A673 (cell line): Measurements from ENCODE around the gene LCORL. TPM values are rescaled to one million over a fixed set of nuclear protein-coding genes. Genes with fewer than 3 reads are reported as not detected.

Source experiments
- BruUV-seq: library from RNA; stranded (reverse); fragments of 400-500 nt; replicated peaks from 2 replicates; lab custom pipeline; 2021; lab: Mats Ljungman, UMichigan
- CTCF ChIA-PET: fragments of 300-600 bp; sonication (Branson Sonifier 250); formaldehyde crosslinking; loops from one replicate; lab custom pipeline; 2022; ENCODE audit warnings: antibody characterized with exemption; lab: Charles Lee
- POLR2A ChIA-PET: fragments of 300-600 bp; sonication (Branson Sonifier 250); formaldehyde crosslinking; loops from one replicate; lab custom pipeline; 2022; ENCODE audit warnings: antibody characterized with exemption; ENCODE audit not compliant: low non-redundant PET; lab: Charles Lee
- DNase-seq: peaks from one replicate; pipeline ENCODE4 v3.0.0-alpha.2; 2015; ENCODE audit warnings: low spot score
- H3K27ac ChIP-seq: fragments of 200-600 bp; sonication (generic); 2 replicates; pipeline ENCODE4 v1.5.1; 2016; ENCODE audit warnings: mixed run types, low read depth, mild to moderate bottlenecking, mixed read lengths, antibody characterized with exemption, low read length; ENCODE audit not compliant: poor library complexity, severe bottlenecking
- H3K27me3 ChIP-seq: fragments of 200-600 bp; sonication (generic); replicated peaks from 2 replicates; pipeline ENCODE4 v1.6.1; 2017; ENCODE audit warnings: mixed run types, low read depth, mild to moderate bottlenecking, mixed read lengths, antibody characterized with exemption, low read length; ENCODE audit not compliant: insufficient read depth, poor library complexity
- H3K36me3 ChIP-seq: fragments of 200-600 bp; sonication (generic); 2 replicates; pipeline ENCODE4 v1.6.1; 2016; ENCODE audit warnings: mixed run types, mild to moderate bottlenecking, mixed read lengths, antibody characterized with exemption, low read length; ENCODE audit not compliant: insufficient read depth, poor library complexity, severe bottlenecking
- H3K4me1 ChIP-seq: fragments of 200-600 bp; sonication (generic); 2 replicates; pipeline ENCODE4 v1.6.1; 2017; ENCODE audit warnings: mixed run types, mild to moderate bottlenecking, mixed read lengths, antibody characterized with exemption, low read length; ENCODE audit not compliant: insufficient read depth, poor library complexity, severe bottlenecking
- H3K4me3 ChIP-seq: fragments of 200-600 bp; sonication (generic); 2 replicates; pipeline ENCODE4 v1.5.1; 2016; ENCODE audit warnings: low read depth, mixed run types, mild to moderate bottlenecking, mixed read lengths, low read length; ENCODE audit not compliant: poor library complexity, severe bottlenecking
- H3K9me3 ChIP-seq: fragments of 200-600 bp; sonication (generic); 2 replicates; pipeline ENCODE4 v1.6.1; 2016; ENCODE audit warnings: mixed run types, low read depth, mild to moderate bottlenecking, mixed read lengths, antibody characterized with exemption, low read length; ENCODE audit not compliant: poor library complexity, severe bottlenecking
- EZH2 ChIP-seq: fragments of 200-600 bp; sonication (generic); IDR thresholded peaks from 2 replicates; pipeline ENCODE4 v1.6.1; 2017; ENCODE audit warnings: borderline replicate concordance, low read depth, mild to moderate bottlenecking, mixed read lengths, antibody characterized with exemption, low read length; ENCODE audit not compliant: poor library complexity, severe bottlenecking
- intact Hi-C: fragments of 100-400 bp; cut with micrococcal nuclease; formaldehyde crosslinking; loops from one replicate; pipeline ENCODE4 v1.10.0; 2022; ENCODE audit not compliant: unreplicated experiment
- total RNA-seq: library from RNA; stranded (reverse); gene quantifications from 2 replicates; pipeline ENCODE4 v1.2.3, GENCODE V29; 2021
- TF ChIP-seq, protein P1 (sequence below): fragments of 300-800, 200-600 bp; sonication (generic); conservative IDR thresholded peaks from 2 replicates; pipeline ENCODE4 v1.5.1; 2017; ENCODE audit warnings: low read depth, mild to moderate bottlenecking, antibody characterized with exemption, low read length, moderate library complexity, mixed read lengths

Gene LCORL
- total RNA-seq, 1 experiment from 2014 or later: 29.7 TPM

DNA sequence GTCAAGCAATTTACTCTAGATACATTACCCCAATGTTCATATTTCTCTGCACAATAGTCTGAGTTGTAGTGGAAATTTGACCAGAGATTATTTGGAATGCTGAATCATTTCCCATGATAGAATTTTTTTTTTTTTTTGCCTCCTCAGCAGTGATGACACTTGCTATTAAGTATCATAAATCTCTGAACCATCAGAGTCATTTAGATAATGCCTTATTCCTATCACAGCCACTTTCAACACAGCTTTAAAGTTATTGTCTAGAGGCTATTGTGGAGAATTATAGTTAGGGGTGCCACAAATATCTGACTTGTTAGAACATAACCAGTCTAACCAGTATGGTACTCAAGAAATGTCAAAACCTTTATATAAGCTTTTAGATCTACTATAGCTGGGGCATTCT lies 79.8 kb downstream of the LCORL start:
- H3K36me3 ChIP-seq: no peaks in the 10 kb centered on the region
- H3K9me3 ChIP-seq: no peaks in the 10 kb centered on the region
- no peaks in the 10 kb centered on the region for H3K27me3 ChIP-seq
- CTCF ChIA-PET: no interaction called here
- no peak for DNase-seq
- no peak overlapping the region for H3K4me3 ChIP-seq
- POLR2A ChIA-PET: no interaction called here
- intact Hi-C loops: loop anchor here (10.0 kb wide), 1 partner anchor 653 kb away; no protein-coding TSS in a partner anchor
- no peak for TF ChIP-seq EZH2
- TF ChIP-seq, protein P1, sequence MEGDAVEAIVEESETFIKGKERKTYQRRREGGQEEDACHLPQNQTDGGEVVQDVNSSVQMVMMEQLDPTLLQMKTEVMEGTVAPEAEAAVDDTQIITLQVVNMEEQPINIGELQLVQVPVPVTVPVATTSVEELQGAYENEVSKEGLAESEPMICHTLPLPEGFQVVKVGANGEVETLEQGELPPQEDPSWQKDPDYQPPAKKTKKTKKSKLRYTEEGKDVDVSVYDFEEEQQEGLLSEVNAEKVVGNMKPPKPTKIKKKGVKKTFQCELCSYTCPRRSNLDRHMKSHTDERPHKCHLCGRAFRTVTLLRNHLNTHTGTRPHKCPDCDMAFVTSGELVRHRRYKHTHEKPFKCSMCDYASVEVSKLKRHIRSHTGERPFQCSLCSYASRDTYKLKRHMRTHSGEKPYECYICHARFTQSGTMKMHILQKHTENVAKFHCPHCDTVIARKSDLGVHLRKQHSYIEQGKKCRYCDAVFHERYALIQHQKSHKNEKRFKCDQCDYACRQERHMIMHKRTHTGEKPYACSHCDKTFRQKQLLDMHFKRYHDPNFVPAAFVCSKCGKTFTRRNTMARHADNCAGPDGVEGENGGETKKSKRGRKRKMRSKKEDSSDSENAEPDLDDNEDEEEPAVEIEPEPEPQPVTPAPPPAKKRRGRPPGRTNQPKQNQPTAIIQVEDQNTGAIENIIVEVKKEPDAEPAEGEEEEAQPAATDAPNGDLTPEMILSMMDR: no peak
- peaks cover 8% of the 10 kb centered on the region for H3K4me1 ChIP-seq
- BruUV-seq: no TSS peak
- H3K27ac ChIP-seq: no peak overlapping the region

DNA sequence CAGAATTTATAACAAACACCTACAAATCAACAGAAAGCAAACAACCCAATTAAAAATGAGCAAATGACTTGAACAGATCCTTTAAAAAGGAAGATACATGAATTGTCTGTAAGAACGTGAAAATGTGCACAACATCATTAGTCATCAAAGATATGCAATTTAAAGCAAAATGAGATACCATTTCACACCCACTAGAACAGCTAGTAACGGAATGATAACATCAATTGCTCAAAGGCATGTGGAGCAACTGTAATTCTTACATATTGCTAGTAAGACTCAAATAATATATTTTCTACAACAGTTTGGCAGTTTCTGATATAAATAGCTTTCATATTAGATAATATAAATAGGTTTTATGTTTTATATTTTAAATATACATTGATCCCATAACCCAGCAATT lies 82.5 kb downstream of the LCORL start:
- ChIA-PET CTCF (no interaction called here), POLR2A (no interaction called here)
- H3K4me1 ChIP-seq: peaks cover 8% of the 10 kb centered on the region
- DNase-seq: no peak
- H3K4me3 ChIP-seq: no peak overlapping the region
- TF ChIP-seq, protein P1: no peak
- TF ChIP-seq EZH2: no peak
- no peaks in the 10 kb centered on the region for H3K9me3 ChIP-seq
- no TSS peak for BruUV-seq
- H3K36me3 ChIP-seq: no peaks in the 10 kb centered on the region
- no peak overlapping the region for H3K27ac ChIP-seq
- intact Hi-C loops: loop anchor here (5.0 kb wide), 1 partner anchor 428 kb away; no protein-coding TSS in a partner anchor
- no peaks in the 10 kb centered on the region for H3K27me3 ChIP-seq

DNA sequence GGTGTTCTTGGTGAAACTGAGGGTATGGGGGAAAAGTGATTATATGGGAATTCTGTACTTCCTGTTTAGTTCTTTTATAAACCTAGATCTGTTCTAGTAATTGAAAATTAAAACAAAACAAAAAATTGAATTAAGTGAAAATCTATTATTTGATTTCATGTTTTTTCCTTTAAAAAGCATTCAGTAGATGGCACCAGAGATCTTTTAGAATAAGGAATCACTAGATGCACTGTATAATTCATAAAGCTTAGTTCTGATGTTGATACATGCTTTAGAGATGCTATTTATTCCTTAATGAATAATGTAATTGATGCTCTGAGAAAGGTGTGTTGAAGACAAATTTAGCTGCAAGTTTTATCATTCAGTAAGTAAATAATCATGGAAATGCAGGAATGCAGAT lies 87.3 kb downstream of the LCORL start:
- Histone ChIP-seq H3K9me3 (no peaks in the 10 kb centered on the region), H3K36me3 (peaks cover 3% of the 10 kb centered on the region), H3K27ac (no peak overlapping the region), H3K4me3 (no peak overlapping the region), H3K27me3 (no peaks in the 10 kb centered on the region), H3K4me1 (no peaks in the 10 kb centered on the region)
- TF ChIP-seq, protein P1: peak; percentile 34; the same call in 1 of the 2 replicates
- TF ChIP-seq EZH2: no peak
- no peak for DNase-seq
- ChIA-PET CTCF (no interaction called here), POLR2A (no interaction called here)
- intact Hi-C loops: no loop called here
- BruUV-seq: no TSS peak
